GM12873 (cell line): ENCODE results near the gene FBXO31.

Experiments
- TF ChIP-seq, protein P1 (sequence below): IDR thresholded peaks from 2 replicates; pipeline ENCODE4 v1.5.1; 2012; ENCODE audit warnings: low read depth, mild to moderate bottlenecking, moderate library complexity, low read length, control low read depth; ENCODE audit not compliant: insufficient read depth; ENCODE audit errors: missing control alignments

Gene FBXO31

DNA sequence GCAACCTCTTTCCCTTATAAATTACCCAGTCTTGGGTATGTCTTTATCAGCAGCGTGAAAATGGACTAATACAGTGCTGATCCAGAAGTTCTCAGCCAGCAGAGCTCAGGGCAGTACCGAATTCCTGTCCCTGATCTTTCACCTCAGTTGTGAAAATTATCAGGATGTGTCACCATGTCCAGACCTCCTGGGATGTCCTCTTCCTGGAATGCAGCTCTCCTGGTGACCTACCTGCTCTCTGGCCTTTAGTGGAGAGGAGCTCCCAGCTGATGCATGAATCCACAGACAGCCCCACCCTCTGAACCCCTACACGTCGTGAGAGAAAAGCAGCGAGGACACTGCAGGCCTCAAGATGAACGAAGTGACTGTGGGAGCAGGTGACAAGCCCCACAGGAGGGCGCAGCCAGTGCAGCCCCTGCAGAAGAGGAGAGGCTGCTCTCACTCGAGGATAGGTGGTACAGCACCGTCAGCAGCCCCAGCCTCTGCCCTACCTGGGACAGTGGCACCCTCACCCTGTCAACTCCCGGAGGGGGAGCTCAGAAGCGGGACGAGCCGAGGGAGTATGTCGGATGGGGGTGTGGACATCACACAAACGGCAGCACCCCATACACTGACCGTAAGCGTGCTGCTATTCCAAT is 44.4 kb downstream of the FBXO31 start:
- TF ChIP-seq, protein P1, sequence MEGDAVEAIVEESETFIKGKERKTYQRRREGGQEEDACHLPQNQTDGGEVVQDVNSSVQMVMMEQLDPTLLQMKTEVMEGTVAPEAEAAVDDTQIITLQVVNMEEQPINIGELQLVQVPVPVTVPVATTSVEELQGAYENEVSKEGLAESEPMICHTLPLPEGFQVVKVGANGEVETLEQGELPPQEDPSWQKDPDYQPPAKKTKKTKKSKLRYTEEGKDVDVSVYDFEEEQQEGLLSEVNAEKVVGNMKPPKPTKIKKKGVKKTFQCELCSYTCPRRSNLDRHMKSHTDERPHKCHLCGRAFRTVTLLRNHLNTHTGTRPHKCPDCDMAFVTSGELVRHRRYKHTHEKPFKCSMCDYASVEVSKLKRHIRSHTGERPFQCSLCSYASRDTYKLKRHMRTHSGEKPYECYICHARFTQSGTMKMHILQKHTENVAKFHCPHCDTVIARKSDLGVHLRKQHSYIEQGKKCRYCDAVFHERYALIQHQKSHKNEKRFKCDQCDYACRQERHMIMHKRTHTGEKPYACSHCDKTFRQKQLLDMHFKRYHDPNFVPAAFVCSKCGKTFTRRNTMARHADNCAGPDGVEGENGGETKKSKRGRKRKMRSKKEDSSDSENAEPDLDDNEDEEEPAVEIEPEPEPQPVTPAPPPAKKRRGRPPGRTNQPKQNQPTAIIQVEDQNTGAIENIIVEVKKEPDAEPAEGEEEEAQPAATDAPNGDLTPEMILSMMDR = no peak

DNA sequence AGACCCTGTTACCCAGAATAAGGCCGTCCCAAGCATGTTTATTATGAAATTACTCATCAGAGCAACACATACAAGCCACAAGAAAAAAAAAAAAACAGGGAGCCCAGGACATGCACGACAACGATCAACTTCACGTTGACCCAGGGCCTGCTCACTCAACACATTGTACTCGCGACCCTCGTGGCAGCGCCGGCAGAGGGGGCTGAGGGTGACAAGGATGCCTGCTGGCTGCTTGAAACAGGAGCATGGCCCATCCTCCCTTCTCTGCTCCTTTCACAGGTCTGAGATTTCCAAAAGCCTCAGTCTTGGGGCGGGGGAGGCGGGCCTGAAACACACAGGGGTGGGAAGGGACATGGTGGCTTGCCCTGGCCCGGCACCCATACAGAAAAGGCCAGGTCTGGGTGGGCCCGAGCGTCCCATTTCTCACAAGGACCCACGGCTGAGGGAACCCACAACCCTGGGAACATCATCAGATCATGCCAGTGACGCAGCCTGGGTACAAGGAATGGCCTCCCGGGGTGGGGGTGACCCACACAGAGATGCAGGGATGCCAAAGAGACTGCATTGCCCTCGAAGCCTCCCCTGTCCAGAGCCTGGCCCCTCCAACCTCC is 45.3 kb downstream of the FBXO31 start:
- TF ChIP-seq, protein P1 = no peak

DNA sequence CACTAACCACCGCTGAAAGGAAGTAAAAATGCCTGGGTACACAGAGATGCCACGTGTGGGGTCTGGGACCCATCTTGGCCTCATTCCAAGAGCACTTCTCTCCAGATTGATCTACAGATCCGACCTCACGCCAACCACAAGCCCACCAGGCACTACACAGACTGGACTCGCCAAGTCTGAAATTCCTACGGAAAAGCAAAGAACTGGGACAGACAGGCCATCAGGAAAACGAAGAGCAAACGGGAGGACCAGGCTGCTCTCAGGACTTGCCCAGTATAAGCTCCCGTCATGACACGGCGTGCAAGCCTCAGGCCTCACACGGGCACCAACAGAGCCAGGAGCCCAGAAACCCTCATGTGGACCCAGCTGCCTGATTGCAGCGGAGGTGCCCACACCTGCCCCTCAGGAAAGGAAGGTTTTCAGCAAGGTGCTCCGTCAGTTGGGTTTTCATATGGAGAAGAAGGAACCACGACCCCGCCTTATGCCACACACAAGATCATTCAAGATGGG is 46.3 kb downstream of the FBXO31 start:
- TF ChIP-seq, protein P1 = no peak

DNA sequence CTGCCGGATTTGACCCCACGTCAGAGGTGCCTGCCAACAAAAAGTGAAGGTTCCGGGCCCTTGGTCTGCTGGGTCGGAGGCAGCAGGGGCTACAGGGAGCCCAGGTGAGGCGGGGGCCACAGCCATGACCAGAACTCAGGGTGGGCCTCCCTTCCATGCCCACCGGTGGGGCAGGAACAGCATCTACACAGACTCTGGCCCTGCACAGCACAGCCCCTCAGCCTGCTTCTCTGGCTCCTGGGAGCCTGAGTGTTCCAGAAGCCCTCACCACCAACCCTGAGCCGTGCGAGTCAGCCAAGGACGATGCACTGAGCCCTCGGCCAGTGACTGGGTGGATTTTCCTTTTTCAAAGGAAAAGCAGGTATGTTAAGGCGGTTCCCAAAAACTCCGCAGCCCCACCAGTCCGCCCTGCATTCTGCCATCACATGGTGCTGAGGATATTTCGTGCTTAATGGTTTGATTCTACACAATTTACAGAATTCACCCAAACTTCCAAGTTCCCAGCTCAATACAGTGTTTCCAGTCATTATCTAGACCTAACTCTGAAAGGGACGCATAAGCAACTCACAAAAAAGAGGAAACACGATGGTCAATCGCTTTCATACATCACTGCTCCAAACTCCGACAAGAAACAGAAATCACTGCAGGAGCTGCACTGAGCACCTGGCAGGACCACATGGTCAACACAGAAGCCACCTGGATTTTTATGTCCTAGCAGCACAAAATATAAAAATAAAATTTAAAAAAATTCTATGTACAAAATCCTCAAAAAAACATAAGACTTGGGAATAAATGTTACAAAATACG is 46.9 kb downstream of the FBXO31 start:
- TF ChIP-seq, protein P1 = no peak

DNA sequence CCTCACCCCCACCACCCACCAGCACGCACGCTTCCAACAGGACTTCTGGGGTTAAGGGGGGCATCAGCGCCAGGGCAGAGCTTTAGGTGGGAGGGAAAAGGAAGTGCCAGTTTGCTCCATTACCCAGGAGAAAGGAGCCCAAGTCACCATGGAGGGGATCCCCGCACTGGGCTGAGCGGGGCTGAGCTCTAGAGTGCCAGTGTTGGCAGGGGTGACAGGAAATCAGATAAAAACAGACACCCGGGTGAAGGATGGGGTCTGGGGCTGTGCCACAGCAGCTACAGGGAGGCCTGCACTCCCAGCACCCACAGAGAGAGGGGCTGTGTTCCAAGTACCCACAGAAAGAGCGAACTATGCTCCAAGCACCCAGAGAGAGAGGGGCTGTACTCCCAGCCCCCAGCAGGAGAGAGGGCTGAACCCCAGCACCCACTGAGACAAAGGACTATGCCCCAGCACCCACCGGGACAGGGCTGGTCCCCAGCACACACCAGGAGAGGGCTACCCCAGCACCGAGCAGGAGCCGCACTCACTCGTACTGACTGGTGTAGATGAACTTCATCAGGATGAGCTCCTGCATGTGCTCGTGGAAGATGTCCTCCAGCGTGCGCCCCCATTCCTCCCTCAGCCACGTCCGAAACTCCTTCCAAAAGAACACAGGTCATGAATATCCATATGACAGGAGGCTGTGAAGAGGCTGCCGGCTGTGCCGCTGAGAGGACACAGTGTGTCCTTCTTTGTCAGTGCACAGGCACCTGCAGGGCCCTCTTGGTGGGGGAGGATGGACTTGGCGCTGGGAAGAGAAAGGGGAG is 47.7 kb downstream of the FBXO31 start:
- TF ChIP-seq, protein P1 = no peak

DNA sequence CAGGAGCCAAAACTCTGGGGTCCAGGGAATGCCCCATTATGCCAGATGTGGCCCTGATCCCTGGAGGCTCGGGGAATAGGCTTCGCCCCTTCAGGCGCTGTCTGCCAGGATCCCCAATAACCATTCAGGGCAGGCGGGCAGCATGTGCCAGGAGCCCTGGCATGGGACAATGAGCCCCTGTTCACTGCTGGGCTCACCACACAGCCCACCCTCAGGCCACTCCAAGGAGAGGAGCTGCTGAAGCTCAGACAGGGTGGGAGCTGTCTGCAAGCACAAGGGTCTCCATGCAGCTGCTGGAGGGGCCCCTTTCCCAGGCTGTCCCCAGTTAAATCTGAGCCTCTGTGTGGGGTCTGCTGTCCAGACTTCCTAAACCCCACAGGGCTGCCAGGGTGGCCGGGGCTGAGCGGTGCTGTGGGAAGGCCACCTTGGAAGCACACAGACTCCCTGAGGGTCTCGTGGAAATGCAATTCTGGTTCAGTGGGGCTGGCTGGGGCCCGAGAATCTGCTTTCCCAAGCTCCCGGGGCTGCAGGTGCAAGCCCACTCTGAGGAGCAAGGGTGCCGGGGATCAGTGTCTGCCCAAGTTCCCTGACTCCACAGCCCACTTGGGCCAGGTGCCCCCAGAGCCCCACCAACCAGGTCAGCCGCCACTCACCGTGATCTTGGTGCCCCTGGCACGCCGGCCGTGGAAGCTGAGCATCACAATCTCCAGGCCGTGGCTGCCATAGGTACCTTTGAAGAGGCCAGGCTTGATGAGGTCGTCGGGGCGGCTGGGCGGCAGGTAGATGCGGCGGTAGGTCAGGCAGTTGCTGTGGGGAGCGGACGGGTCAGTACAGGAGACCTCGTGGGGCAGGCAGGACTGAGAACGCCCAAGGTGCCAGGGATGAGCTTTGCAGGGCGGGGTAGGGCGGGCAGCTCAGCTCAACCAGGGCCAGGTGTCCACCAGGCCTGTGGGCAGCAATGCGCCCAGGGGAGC is 48.6 kb downstream of the FBXO31 start:
- TF ChIP-seq, protein P1 = no peak
